ENCODE measurements around the gene MRGPRF.

The MRGPRF gene

GRCh38 chr11:68992743-68993255 is 20.2 kb downstream of the MRGPRF start:
- H3K4me1 Mint-ChIP-seq = no peaks in the 10 kb centered on the region
- H3K27ac Mint-ChIP-seq = no peak overlapping the region
- H3K9me3 Mint-ChIP-seq = no peaks in the 10 kb centered on the region
- no peaks in the 10 kb centered on the region for H3K36me3 Mint-ChIP-seq
- H3K27me3 Mint-ChIP-seq = peaks cover 12% of the 10 kb centered on the region
- no peak overlapping the region for H3K4me3 Mint-ChIP-seq

- Mint-ChIP-seq H3K9me3 (peaks cover 12% of the 10 kb centered on the region), H3K27ac (no peak overlapping the region), H3K27me3 (peaks cover 17% of the 10 kb centered on the region), H3K36me3 (peaks cover 5% of the 10 kb centered on the region), H3K4me3 (no peak overlapping the region), H3K4me1 (no peaks in the 10 kb centered on the region)
These were observed 21.9 kb downstream of the MRGPRF start for GRCh38 chr11:68990995-68991780.

- H3K9me3 Mint-ChIP-seq = peaks cover 12% of the 10 kb centered on the region
- H3K4me3 Mint-ChIP-seq = no peak overlapping the region
- peaks cover 5% of the 10 kb centered on the region for H3K36me3 Mint-ChIP-seq
- H3K27ac Mint-ChIP-seq = no peak overlapping the region
- peaks cover 17% of the 10 kb centered on the region for H3K27me3 Mint-ChIP-seq
- no peaks in the 10 kb centered on the region for H3K4me1 Mint-ChIP-seq
These were observed 23.0 kb downstream of the MRGPRF start for GRCh38 chr11:68989936-68990606.

- Mint-ChIP-seq H3K4me1 (no peaks in the 10 kb centered on the region), H3K27me3 (peaks cover 12% of the 10 kb centered on the region), H3K9me3 (peaks cover 12% of the 10 kb centered on the region), H3K27ac (no peak overlapping the region), H3K36me3 (peaks cover 5% of the 10 kb centered on the region), H3K4me3 (no peak overlapping the region)
These were observed 24.6 kb downstream of the MRGPRF start for GRCh38 chr11:68988491-68988890.

DNA sequence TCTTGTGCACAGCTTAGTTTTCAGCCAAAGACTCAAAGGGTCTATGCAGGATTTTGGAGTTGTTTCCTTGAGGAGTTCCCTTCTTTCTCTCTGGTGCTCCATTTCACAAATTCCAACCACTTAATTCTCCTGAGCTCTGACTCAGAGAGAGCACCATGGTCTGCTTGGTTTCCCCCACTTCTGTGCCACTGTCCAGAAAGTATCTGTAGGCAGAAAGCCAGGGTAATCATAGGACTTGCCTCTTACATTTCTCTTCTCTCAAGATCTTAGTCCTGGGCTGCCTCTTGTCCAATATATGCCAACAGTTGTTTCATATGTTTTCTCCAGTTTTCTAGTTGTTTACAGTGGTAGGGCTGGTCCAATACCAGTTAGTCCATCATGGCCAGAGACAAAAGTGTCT is 25.8 kb downstream of the MRGPRF start:
- H3K9me3 Mint-ChIP-seq = peaks cover 18% of the 10 kb centered on the region
- no peaks in the 10 kb centered on the region for H3K4me1 Mint-ChIP-seq
- peaks cover 9% of the 10 kb centered on the region for H3K36me3 Mint-ChIP-seq
- no peak overlapping the region for H3K27ac Mint-ChIP-seq
- no peak overlapping the region for H3K4me3 Mint-ChIP-seq
- H3K27me3 Mint-ChIP-seq = peaks cover 11% of the 10 kb centered on the region

DNA sequence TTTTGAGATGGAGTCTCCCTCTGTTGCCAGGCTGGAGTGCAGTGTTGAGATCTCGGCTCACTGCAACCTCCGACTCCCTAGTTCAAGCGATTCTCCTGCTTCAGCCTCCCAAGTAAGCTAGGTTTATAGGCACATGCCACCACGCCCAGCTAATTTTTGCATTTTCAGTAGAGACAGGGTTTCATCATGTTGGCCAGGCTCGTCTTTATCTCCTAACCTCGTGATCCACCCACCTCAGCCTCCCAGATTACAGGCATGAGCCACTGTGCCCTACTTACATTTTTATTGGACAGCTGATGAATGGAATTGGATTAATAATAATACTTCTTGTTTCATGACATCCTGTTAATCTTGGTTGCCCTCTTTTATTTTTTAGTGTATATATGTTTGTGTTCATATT is 29.2 kb downstream of the MRGPRF start:
- H3K27me3 Mint-ChIP-seq = peaks cover 5% of the 10 kb centered on the region

GRCh38 chr11:68982134-68982533 is 30.9 kb downstream of the MRGPRF start:
- Mint-ChIP-seq H3K27me3 (peaks cover 2% of the 10 kb centered on the region), H3K9me3 (peaks cover 14% of the 10 kb centered on the region), H3K36me3 (peaks cover 8% of the 10 kb centered on the region), H3K4me1 (no peaks in the 10 kb centered on the region), H3K4me3 (no peak overlapping the region), H3K27ac (no peak overlapping the region)

More for the DNA sequence above, 29.2 kb downstream of the MRGPRF start:
- Mint-ChIP-seq H3K9me3 (peaks cover 18% of the 10 kb centered on the region), H3K4me1 (no peaks in the 10 kb centered on the region), H3K36me3 (peaks cover 9% of the 10 kb centered on the region), H3K4me3 (no peak overlapping the region), H3K27ac (no peak overlapping the region)

GRCh38 chr11:68980776-68981065 is 32.3 kb downstream of the MRGPRF start, which contains the start of gene MRGPRD:
Gene MRGPRD (minus strand): TSS chr11:68980986. CDS start chr11:68980986, 0 bp downstream.
- peaks cover 6% of the 10 kb centered on the region for H3K9me3 Mint-ChIP-seq
- no peaks in the 10 kb centered on the region for H3K27me3 Mint-ChIP-seq
- H3K4me3 Mint-ChIP-seq = no peak within 1 kb of the TSS
- no peak within 1 kb of the TSS for H3K27ac Mint-ChIP-seq
- H3K4me1 Mint-ChIP-seq = no peaks in the 10 kb centered on the region
- peaks cover 4% of the 10 kb centered on the region for H3K36me3 Mint-ChIP-seq

DNA sequence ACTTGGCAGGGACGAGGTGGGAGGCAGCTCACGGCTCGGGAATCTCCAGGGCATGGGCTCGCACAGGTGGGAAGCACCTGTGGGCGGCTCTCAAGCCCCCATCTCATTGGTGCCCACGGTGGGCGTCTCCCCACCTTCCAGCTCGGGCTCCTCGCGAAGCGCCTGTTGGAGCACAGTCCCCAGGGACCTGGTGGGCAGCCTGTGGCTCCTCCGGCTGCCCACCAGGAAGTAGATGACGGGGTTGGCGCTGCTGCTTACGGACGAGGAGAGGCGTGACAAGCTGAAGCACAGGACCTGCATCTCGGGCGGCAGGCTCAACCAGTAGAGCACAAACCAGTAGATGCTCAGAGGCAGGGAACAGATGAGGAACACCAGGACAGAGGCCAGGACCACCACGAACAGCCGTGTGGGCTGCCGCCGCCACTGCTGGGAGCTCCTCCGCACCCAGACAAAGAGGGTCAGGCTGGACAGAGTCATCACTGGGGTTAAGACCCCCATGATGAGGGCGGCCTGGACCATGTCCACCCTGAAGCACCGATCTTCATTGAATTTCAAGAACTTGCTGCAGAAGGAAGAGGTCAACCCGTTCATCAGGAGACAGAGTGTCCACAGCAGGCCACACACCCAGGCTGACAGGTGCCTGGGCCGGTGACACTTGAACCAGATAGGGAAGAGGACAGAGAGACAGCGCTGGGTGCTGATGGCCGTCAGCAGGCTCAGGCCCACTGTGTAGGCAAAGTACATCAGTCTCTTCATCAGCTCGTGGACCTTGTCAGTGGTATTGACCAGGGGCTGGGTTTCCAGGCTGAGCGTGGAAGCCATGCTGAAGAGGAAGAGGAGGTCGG is 32.9 kb downstream of the MRGPRF start:
- Mint-ChIP-seq H3K27me3 (no peaks in the 10 kb centered on the region), H3K4me3 (no peak overlapping the region), H3K27ac (no peak overlapping the region), H3K4me1 (no peaks in the 10 kb centered on the region), H3K36me3 (peaks cover 4% of the 10 kb centered on the region), H3K9me3 (peaks cover 6% of the 10 kb centered on the region)

GRCh38 chr11:68978931-68979594 is 34.0 kb downstream of the MRGPRF start:
- H3K4me1 Mint-ChIP-seq = no peaks in the 10 kb centered on the region
- peaks cover 6% of the 10 kb centered on the region for H3K9me3 Mint-ChIP-seq
- H3K27ac Mint-ChIP-seq = no peak overlapping the region
- H3K27me3 Mint-ChIP-seq = no peaks in the 10 kb centered on the region
- no peak overlapping the region for H3K4me3 Mint-ChIP-seq
- H3K36me3 Mint-ChIP-seq = peaks cover 4% of the 10 kb centered on the region

DNA sequence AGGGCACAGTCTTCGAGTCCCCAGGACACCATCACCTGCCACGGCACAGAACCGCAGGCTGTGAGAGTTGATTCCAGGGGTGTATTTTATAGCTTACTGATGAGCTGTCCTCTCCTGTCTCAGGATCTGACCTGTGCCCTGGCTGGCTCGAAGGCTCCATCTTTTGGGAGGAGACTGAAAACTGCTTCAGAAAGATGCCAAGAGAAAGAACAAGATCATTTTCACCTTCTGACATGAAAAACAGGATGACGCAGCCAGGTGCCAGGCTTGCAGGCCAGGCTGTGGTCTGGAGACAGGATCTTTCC is 34.5 kb downstream of the MRGPRF start:
- H3K9me3 Mint-ChIP-seq = peaks cover 6% of the 10 kb centered on the region
- no peak overlapping the region for H3K27ac Mint-ChIP-seq
- H3K4me3 Mint-ChIP-seq = no peak overlapping the region
- H3K4me1 Mint-ChIP-seq = no peaks in the 10 kb centered on the region
- peaks cover 4% of the 10 kb centered on the region for H3K36me3 Mint-ChIP-seq
- H3K27me3 Mint-ChIP-seq = no peaks in the 10 kb centered on the region

- Mint-ChIP-seq H3K4me3 (no peak overlapping the region), H3K9me3 (peaks cover 6% of the 10 kb centered on the region), H3K4me1 (no peaks in the 10 kb centered on the region), H3K27me3 (no peaks in the 10 kb centered on the region), H3K27ac (no peak overlapping the region), H3K36me3 (peaks cover 4% of the 10 kb centered on the region)
These were observed 35.0 kb downstream of the MRGPRF start for GRCh38 chr11:68977781-68978625.

DNA sequence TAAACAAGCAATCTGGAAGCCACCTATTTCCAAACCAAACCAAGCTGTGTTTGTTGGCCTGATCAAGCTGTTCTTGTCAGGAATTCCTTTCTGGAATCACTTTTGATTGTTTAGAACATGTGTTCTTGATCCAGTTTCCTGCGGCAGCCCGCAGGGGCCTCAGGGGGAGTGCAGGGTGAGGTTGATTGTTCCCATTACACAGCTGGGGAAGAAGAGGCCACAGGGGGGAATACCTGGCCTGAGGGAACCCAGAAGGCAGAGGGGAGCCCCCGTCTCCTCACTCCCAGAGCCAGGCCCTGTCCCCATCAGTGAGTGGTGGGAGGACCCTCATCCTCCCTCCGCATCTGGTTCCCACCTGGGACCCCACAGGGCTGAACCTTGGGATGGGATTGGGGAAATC is 36.5 kb downstream of the MRGPRF start:
- no peak overlapping the region for H3K27ac Mint-ChIP-seq
- H3K4me1 Mint-ChIP-seq = no peaks in the 10 kb centered on the region
- H3K4me3 Mint-ChIP-seq = no peak overlapping the region
- H3K36me3 Mint-ChIP-seq = no peaks in the 10 kb centered on the region
- H3K27me3 Mint-ChIP-seq = no peaks in the 10 kb centered on the region
- no peaks in the 10 kb centered on the region for H3K9me3 Mint-ChIP-seq

DNA sequence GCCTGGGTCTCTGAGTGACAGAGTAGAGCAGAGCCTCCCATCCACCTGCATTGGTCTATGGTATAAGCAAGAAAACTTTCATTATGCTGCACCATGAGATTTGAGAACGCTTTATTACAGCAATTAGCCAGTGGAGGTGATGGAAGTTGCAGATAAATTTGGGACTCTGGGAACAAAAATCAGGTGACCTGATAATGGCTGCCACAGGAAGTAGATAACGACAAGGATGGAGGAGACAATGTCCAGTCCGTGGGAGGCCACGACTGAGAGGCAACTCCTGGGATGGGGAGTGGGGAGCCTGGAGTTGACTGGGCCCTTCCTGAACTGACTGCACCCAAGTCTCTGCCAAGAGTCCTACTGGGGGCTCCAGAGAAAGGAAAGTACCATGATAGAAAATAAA is 37.0 kb downstream of the MRGPRF start:
- Mint-ChIP-seq H3K4me1 (no peaks in the 10 kb centered on the region), H3K36me3 (no peaks in the 10 kb centered on the region), H3K4me3 (no peak overlapping the region), H3K27ac (no peak overlapping the region), H3K9me3 (no peaks in the 10 kb centered on the region), H3K27me3 (no peaks in the 10 kb centered on the region)

All from activated naive CD4-positive, alpha-beta T cell treated with anti-CD3 and anti-CD28 coated beads, Interleukin-2, amount 50 U/mL, for 24 hours (primary cell).